Large intestine (tissue), 3 donors: ENCODE results near the gene CEP72. TPM values are rescaled to one million over a fixed set of nuclear protein-coding genes. Genes with fewer than 3 reads are reported as not detected.
"Not testable (repeated sequence)": the region's sequence is repeated elsewhere in the genome, so short reads cannot be mapped to it uniquely, and the experiment has no call there.

Source experiments
- DNase-seq, 2 donors: peaks; one replicate each; pipeline versions ENCODE4 v3.0.0 to v3.0.0-alpha.2; 2013
- H3K27ac ChIP-seq: one replicate; pipeline ENCODE4 v1.5.1; 2013; ENCODE audit warnings: low read length
- H3K27me3 ChIP-seq: 2 replicates; pipeline ENCODE4 v1.6.1; 2013; ENCODE audit warnings: low read length; ENCODE audit not compliant: control insufficient read depth, insufficient read depth
- H3K36me3 ChIP-seq: 2 replicates; pipeline ENCODE4 v1.6.1; 2013; ENCODE audit warnings: low read length; ENCODE audit not compliant: control insufficient read depth, insufficient read depth
- H3K4me1 ChIP-seq: one replicate; pipeline ENCODE4 v1.6.1; 2013; ENCODE audit warnings: low read length; ENCODE audit not compliant: control insufficient read depth, insufficient read depth
- H3K4me3 ChIP-seq: one replicate; pipeline ENCODE4 v1.5.1; 2013; ENCODE audit warnings: low read length
- H3K9me3 ChIP-seq: one replicate; pipeline ENCODE4 v1.6.1; 2013; ENCODE audit warnings: mild to moderate bottlenecking, low read depth, low read length, moderate library complexity; ENCODE audit not compliant: control insufficient read depth
- WGBS: methylation state at CpG from one replicate; pipeline ENCODE4 v1.1.5; 2013; ENCODE audit warnings: low lambda C conversion rate; ENCODE audit not compliant: insufficient coverage; 5-methylcytosine and 5-hydroxymethylcytosine counted together
- polyA plus RNA-seq: library from polyadenylated mRNA; unstranded; fragments of 120-200 nt; gene quantifications from one replicate; pipeline ENCODE4 v1.2.1, GENCODE V29; 2013

The CEP72 gene
- polyA plus RNA-seq, 1 donor = 8.5 TPM

DNA sequence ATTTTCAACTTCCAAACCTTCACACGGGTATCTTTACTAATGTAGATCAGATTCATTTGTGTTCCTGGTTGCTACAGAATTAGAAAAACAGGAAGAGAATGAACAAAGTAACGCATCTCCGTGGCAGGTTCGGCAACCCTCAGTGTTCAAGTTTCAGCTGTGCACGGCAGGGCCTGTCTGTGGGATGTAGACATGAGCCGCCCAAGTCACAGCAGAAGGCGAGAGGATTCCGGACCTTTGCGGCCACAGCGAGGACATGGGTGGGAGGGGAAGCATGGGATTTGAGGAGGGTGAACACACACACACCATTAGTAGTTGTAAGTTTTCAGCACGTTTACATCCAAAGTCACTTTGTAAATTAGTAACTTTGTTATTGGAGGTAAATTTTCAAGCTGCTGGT is 31.7 kb upstream of the CEP72 start:
- H3K4me3 ChIP-seq = no peak overlapping the region
- 80% methylated on average over 1 of the region's 11 CpGs for WGBS
- no peaks in the 10 kb centered on the region for H3K4me1 ChIP-seq
- no peaks in the 10 kb centered on the region for H3K36me3 ChIP-seq
- DNase-seq = no peak
- peaks cover 8% of the 10 kb centered on the region for H3K9me3 ChIP-seq
- H3K27me3 ChIP-seq = peaks cover 19% of the 10 kb centered on the region
- H3K27ac ChIP-seq = no peak overlapping the region

DNA sequence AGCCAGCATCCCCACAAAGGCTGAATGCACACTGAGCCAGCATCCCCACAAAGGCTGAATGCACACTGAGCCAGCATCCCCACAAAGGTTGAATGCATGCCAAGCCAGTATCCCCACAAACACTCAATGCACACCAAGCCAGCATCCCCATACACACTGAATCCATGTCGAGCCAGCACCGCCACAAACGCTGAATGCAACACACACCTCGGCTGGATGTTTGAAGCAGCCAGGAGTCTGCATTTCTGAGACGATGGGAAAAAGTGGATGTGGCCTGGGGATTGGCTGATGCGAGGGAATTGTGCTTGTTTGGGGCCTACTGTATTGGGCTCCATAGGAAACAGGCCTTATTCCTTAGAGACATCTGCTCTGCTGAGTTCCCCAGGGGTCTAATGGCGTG is 30.9 kb upstream of the CEP72 start:
- Histone ChIP-seq H3K27ac (no peak overlapping the region), H3K36me3 (no peaks in the 10 kb centered on the region), H3K4me3 (no peak overlapping the region), H3K4me1 (peaks cover under 1% of the 10 kb centered on the region), H3K9me3 (peaks cover 2% of the 10 kb centered on the region), H3K27me3 (peaks cover 19% of the 10 kb centered on the region)
- WGBS = no CpG with 5 or more reads among the region's 7 CpGs
- no peak for DNase-seq

DNA sequence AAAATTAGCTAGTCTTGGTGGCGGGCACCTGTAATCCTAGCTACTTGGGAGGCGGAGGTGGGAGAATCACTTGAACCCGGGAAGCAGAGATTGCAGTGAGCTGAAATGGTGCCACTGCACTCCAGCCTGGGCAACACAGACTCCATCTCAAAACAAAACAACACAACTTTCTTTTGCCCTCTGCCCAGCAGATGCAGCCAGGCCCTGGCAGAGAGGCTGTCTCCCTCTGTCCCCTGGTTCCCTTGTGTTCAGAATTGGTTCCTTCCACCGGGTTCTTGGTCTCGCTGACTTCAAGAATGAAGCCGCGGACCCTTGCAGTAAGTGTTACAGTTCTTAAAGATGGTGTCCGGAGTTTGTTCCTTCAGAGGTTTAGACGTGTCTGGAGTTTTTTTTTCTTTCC is 30.2 kb upstream of the CEP72 start:
- WGBS = no CpG with 5 or more reads among the region's 9 CpGs
- no peak for DNase-seq
- Histone ChIP-seq H3K4me3 (no peak overlapping the region), H3K27me3 (peaks cover 19% of the 10 kb centered on the region), H3K36me3 (no peaks in the 10 kb centered on the region), H3K9me3 (no peaks in the 10 kb centered on the region), H3K27ac (no peak overlapping the region), H3K4me1 (peaks cover 7% of the 10 kb centered on the region)

DNA sequence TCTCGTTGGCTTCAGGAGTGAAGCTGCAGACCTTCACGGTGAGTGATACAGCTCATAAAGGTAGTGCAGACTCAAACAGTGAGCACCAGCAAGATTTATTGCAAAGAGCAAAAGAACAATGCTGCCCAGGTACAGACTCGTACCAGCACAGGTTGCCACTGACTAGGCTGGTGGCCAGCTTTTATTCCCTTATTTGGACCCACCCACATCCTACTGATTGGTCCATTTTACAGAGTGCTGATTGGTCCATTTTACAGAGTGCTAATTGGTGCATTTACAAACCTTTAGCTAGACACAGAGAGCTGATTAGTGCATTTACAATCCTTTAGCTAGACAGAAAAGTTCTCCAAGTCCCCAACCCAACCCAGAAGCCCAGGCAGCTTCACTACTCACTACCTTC is 29.7 kb upstream of the CEP72 start:
- Histone ChIP-seq H3K4me1 (peaks cover 12% of the 10 kb centered on the region), H3K27me3 (peaks cover 19% of the 10 kb centered on the region)
- WGBS = no CpG with 5 or more reads among the region's 3 CpGs
- H3K9me3 ChIP-seq, H3K27ac ChIP-seq, DNase-seq, H3K4me3 ChIP-seq, H3K36me3 ChIP-seq: not testable (repeated sequence)

DNA sequence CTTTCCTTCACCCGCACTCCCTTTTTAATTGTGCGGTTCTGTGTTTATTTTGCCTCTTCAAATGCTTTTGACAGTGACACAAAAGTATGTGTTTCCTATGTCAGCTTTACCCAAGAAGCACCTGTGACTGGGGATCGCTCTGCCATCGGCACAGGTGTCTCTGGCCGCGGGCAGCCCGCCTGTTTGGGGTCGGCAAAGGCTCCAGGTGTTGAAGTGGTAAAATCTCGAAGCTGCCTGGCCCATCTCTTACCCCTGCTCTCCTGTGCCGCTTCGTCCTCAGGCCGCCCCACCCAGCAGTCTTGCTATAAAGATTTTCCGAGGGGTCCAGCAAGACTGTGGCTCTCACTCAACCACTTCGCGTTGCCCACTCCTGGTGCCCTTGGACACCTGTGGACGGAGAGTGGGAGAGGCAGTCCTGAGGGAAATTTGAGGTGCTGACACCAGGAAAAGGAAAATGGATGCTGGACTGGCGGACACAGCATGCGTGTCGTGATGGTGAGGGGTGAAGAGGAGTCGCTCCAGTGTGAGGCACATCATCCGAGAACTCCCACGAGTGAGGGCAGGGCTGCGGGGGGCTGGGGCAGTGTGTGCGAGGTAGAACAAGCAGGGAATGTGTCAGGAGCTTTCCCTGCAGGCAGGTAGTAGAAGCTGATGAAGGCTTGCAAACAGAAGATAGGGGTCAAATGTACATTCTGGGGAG is 29.1 kb upstream of the CEP72 start:
- DNase-seq = no peak
- no peaks in the 10 kb centered on the region for H3K36me3 ChIP-seq
- H3K27ac ChIP-seq = no peak overlapping the region
- H3K4me3 ChIP-seq = no peak overlapping the region
- no peaks in the 10 kb centered on the region for H3K9me3 ChIP-seq
- H3K27me3 ChIP-seq = peaks cover 19% of the 10 kb centered on the region
- peaks cover 19% of the 10 kb centered on the region for H3K4me1 ChIP-seq
- 96% methylated on average over 4 of the region's 24 CpGs for WGBS

DNA sequence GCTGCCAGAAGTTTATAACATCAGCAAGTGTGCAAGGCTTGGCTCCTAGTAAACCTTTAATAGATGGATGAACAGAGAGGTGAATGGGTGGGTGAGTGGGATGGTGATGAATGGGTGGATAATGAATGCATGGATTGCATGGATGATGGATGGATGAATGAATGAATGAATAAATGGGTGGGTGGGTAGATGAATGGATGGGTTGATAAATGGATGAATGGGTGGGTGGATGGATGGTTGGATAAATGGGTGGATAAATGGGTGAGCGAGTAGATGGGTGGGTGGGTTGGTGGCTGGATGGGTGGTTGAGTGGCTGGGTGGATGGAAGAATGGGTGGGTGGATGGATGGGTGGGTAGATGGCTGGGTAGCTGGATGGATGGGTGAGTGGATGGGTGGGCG is 28.5 kb upstream of the CEP72 start:
- DNase-seq = no peak
- Histone ChIP-seq H3K36me3 (no peaks in the 10 kb centered on the region), H3K27ac (no peak overlapping the region), H3K27me3 (peaks cover 17% of the 10 kb centered on the region), H3K9me3 (no peaks in the 10 kb centered on the region), H3K4me3 (no peak overlapping the region), H3K4me1 (peaks cover 19% of the 10 kb centered on the region)
- WGBS = no CpG with 5 or more reads among the region's 2 CpGs

DNA sequence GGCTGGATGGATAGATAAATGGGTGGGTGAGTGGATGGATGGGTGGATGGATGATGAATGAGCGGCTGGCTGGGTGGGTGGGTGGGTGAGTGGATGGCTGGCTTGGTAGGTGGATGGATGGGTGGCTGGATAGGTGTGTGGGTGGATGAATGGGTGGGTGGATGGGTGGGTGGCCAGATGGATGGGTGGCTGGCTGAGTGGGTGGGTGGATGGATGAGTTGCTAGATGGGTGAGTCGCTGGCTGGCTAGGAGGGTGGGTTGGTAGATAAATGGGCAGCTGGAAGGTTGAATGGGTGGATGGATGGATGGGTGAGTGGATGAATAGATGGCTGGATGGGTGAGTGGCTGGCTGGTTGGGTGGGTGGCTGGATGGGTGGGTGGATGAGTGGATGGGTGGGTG is 27.9 kb upstream of the CEP72 start:
- Histone ChIP-seq H3K27me3 (peaks cover 13% of the 10 kb centered on the region), H3K36me3 (no peaks in the 10 kb centered on the region), H3K4me1 (peaks cover 19% of the 10 kb centered on the region), H3K4me3 (no peak overlapping the region), H3K9me3 (no peaks in the 10 kb centered on the region), H3K27ac (no peak overlapping the region)
- 100% methylated on average over 1 of the region's 2 CpGs for whole genome bisulfite sequencing
- DNase-seq = no peak

DNA sequence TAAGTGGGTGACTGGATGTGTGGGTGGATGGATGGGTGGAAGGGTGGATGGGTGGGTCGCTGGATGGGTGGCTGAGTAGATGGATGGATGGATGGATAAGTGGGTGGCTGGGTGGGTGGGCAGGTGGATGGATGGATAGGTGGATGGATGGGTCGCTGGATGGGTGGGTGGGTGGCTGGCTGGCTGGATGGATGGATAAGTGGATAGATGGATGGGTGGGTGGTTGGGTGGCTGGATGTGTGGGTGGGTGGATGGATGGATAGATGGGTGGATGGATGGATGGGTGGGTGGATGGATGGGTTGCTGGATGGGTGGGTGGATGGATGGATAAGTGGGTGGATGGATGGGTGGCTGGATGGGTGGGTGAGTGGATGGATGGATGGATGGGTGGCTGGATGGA is 27.3 kb upstream of the CEP72 start:
- Histone ChIP-seq H3K27me3 (peaks cover 7% of the 10 kb centered on the region), H3K4me3 (no peak overlapping the region), H3K9me3 (no peaks in the 10 kb centered on the region), H3K27ac (no peak overlapping the region), H3K4me1 (peaks cover 19% of the 10 kb centered on the region), H3K36me3 (no peaks in the 10 kb centered on the region)
- DNase-seq = no peak
- WGBS = no CpG with 5 or more reads among the region's 2 CpGs

DNA sequence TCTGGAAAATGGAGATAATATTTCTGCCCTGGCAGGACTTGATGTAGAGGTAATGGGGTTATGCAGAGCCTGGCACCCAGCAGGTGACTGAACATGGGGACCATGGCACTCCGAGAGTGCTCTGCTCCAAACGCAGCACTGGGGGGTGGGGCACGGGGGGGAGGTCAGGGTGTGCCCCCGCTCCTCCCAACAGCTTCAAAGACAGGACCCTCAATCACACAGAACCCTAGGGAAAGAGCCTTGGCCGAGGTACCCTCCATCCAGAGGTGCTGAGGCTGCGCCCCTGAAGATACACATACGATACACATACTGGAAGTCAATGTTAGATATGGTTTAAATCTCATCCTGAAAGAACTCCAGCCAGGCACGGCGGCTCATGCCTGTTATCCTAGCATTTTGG is 26.6 kb upstream of the CEP72 start:
- WGBS = no CpG with 5 or more reads among the region's 9 CpGs
- Histone ChIP-seq H3K4me3 (no peak overlapping the region), H3K27me3 (peaks cover 2% of the 10 kb centered on the region), H3K4me1 (peaks cover 19% of the 10 kb centered on the region), H3K27ac (no peak overlapping the region), H3K36me3 (no peaks in the 10 kb centered on the region), H3K9me3 (no peaks in the 10 kb centered on the region)
- no peak for DNase-seq

DNA sequence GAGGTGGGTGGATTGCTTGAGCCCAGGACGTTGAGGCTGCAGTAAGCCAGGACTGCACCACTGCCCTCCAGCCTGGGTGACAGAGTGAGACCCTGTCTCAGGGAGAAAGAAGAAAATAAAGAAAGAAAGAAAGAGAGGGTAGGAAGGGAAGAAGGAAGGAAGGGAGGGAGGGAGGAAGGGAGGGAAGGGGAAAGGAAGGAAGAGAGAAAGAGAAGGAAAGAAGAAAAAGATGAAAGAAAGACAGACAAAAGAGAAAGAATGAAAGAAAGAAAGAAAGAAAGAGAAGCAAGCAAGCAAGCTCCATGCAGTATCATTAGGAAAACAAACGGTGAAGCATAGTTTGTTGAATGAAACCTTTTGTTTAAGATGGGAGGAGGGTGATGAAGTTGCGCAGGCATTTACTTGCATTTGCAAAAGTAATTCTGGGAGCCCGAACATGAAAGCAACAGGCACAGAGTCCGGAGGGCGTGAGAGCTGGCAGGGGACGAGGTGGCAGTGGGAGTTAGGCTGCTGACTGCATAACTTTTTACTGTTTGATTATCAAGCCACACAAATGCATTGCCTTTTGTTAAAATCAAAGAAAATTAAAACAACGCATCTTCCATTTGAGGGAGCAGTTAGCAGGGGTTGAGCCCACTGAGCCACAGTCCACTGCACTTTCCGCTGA is 26.0 kb upstream of the CEP72 start:
- WGBS = 30% methylated on average over 2 of the region's 9 CpGs
- H3K4me1 ChIP-seq = peaks cover 19% of the 10 kb centered on the region
- H3K9me3 ChIP-seq = no peaks in the 10 kb centered on the region
- H3K36me3 ChIP-seq = no peaks in the 10 kb centered on the region
- DNase-seq = no peak
- no peak overlapping the region for H3K4me3 ChIP-seq
- H3K27ac ChIP-seq = no peak overlapping the region
- peaks cover 2% of the 10 kb centered on the region for H3K27me3 ChIP-seq
